GM21447 (cell line): Measurements from ENCODE around the gene WDR33.

ENCODE experiments used
- ATAC-seq: cut with Tn5 transposase; IDR thresholded peaks from one replicate; pipeline ENCODE4 v1.9.1; 2021; ENCODE audit not compliant: unreplicated experiment

The WDR33 gene

DNA sequence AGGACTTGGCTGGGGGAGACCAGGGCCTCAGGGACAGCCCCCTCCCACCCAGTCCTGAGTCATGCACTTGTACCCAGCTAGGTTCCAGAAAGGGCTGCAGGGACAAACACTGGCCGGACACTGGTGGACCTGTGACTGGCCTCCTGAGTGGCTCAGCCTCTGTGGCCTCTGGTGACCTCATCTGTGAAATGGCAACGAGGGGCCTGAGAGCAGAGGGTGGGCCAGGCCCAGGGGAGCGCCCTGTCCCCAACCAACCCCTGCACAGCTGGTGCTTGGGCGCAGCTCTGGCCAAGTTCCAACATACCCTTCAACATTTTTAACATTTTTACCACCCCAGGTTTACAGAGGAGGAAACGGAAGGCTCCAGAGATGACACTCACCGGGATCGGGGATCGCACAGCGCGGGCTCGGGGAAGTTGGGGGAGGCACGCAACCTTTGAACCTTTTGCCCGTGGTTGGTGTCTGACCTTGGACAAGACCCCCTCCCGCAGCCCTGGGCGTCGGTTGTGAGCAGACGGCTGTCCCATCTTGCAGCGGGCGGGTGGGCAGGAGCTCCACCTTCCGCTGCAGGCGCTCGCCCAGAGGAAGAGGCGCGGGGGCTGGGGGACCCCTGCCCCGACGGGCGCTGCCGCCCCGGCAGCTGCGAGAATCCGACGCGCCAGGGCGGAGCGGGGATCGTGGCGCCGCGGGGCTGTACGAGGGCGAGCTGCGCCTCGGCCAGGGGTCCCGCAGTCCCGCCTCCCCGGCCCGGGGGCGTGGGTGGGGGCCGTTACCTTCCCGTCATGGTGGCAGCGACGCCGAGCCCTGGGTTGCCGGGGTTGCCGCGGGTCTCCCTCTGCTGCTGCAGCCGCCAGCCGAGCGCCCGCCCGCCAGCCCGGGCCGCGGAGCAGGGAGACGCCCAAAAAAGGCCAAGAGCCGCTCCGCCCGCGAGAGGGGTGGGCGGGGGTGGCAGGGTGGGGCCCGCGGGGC, 136.4 kb downstream of the WDR33 start:
- no peak for ATAC-seq

DNA sequence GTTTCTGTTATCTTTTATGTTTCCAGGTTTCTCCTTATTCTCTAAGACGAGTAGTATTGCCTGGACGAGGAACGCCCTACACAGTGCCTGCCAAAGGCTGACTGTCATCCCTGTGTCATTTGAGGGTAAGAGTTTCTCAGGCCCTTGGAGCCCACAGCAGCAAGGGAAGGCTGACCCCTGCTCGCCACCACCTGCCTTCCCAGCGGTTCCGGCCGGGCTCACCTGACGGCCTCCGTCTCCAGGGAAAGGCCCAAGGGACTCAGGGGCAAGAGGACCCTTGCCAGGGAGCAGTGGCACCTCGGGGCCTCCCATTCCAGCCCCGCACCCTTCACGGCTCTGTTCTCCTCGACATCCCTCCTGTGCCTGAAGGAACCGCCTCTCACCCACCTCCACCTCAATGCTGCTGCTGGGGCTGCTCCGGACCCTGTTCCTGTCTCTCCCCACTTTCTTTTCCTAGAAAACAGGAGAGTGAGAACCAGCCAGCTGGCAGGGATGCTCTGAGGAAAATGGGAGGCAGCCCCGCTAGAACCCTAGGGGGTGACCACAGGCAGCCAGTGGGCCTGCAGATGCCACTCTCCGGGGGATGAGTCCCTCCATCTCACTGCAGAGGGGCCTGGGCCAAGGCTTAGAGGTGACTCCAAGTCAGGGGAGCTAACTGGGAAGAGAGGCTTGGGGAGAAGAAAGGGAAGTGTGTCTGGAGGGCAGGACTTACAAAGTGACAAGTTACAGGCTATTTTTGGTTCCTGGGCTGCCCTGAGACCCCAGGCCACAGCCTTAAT, 137.5 kb downstream of the WDR33 start:
- ATAC-seq: no peak

DNA sequence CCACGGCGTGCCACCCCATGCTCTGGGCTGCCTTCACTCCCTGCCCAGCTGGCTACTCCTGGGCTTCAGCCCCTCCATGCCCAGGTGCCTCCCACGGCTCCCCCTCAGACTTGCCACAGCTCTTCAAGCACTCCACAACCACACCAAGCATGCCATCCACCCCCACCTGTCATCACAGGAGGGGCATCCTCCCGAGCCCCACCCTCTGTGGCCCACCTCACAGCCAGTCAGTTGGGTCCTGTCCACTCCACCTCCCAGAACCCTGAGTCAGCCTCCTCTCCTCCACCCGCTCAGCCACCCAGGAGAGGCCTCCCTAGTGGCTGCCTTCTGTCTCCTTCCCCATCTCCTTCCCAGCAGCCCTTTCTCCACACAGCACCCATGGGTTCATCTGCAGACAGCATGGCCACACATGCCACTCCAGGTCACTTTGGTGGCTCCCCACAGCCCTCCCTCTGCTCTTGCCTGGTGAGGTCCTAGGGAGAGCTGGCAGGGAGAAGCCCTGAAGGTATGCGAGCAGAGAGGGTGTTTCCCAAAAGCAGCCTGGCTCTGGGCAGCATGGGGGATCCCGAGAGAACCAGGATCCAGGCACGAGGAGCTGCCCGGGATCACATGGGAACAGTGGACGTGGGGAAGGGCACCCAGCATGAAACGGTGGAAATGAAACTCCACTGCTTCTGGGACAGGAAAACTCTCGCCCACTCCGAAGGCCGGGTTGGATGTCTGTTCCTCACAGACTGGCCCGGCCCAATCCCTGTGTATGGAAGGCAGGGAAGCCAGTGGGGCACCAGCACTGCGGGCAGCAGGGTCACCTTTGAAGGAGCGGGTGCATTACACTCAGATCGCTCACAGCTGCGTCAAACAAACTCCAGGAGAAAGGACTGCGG, 138.4 kb downstream of the WDR33 start:
- ATAC-seq: no peak

DNA sequence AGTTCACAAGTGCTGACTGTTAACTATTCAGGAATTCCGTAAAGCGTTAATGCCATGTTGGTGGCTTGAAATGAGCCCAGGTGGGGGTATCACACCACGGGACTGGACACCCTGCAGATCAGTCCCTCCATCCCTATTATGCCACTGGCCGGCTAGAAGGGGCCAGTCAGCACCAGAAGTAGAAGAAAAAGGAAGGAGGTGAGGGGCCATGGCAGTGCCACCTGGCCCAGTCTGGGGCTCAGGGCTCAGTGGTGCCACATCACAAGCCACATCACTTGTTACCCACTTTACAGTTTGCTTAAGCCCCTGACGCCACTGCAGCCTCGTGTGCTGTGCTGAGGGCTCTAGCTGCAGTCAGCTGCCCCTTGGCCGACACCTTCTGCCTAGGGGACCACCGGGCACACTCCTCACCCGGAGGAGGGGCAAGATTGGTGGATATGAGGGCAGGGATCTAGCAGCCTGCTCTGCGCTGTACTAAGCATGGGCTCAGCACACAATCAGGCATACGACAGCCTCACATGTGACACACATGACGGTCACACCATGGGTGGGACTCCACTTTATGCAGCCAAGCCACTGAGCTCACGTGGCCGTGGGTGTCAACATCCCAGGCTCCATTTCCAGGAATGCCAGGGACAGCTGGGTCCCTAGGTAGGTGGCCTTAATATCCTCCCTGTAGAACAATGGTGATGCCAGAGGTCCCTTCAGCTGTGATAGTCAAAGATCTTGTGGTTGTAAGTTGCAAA, 139.2 kb downstream of the WDR33 start:
- ATAC-seq: no peak

DNA sequence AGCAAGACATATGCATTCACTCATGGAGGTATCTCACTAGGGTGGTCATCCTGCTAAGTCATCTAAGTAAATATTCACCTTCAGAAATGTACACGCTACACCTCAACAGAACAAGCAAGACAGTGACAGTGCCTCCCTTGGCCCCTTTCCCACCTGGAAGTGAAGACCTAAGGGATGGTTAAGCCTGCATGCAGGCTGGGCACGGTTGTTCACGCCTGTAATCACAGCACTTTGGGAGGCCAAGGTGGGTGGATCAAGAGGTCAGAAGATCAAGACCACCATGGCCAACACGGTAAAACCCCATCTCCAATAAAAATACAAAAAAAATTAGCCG, 140.0 kb downstream of the WDR33 start:
- no peak for ATAC-seq

DNA sequence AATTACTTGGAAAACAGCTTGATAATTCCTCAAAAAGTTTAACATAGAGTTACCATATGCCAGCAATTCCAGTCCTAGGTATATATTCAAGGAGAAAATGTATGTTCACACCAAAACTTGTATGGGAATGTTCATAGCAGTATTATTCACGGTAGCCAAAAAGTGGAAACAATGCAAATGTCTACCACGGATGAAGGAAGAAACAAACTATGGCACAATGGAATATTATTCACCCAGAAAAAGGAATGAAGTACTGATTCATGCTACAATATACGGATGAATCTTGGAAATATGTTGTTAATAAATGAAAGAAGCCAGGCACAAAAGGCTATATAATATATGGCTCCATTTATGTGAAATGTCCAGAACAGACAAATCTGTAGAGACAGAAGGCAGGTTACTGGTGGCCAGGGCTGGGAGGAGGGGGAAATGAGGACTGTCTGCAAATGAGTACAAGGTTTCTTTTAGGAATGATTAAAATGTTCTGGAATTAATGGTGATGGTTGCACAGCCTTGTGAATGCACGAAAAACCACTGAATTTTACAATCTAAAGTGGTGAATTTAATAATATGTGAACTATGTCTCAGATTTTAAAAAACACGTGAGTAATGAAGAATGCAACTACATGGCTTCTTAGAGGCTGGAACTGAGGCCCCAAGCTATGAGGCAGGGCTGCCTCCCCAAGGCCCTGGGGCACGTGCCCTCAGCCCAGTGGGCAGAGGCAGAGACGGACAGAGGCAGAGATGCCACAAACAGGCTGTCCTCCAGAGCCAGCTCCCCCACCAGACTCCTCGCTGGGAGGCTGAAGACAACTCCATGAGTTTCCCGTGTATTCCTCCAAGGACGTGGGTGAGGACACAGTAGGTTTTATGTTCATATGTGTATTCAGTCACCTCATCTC, 140.7 kb downstream of the WDR33 start:
- no peak for ATAC-seq

DNA sequence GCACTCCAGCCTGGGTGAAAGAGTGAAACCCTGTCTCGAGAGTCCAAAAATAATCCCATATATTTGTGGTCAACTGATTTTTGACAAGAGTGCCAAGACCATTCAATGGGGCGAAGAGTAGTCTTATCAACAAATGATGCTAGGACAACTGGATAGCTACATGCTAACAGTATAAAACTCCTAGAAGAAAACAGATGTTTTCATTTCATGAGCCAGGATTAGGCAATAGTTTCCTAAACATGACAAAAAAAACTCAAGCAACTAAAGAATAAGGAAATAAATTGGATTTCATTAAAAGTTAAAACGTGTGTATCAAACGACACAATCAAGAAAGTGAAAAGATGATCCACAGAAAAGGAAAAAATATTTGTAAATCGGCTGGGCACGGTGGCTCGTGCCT, 141.9 kb downstream of the WDR33 start:
- ATAC-seq: no peak

DNA sequence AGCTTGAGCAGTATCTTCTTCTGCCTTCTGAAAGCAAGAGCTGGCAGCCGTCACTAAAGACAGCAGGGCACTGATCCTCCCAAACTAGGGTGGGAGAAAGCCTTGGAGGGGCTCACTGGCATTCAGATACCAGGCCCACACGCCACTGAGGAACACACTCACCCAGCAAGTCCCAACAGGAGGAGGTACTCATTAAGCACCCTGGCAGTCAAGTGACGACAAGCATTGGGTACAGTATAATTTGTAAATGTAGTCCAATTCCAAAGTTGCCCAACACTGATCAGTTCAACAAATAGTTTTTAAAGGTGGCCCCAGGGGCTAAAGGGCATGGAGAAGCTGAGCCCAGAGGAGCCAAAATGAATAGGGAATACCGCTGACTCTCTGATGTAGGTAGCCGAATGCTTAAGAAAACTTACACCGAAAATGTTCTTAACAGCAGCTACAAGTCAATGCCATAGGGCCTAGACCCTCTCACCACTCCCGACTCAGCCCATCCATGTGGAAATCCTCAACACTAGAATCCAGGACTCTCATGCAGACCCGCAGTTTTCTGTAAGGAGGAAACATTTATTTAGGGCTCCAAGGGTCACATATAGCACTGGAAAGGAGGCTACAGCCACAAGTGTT, 145.6 kb downstream of the WDR33 start:
- no peak for ATAC-seq

DNA sequence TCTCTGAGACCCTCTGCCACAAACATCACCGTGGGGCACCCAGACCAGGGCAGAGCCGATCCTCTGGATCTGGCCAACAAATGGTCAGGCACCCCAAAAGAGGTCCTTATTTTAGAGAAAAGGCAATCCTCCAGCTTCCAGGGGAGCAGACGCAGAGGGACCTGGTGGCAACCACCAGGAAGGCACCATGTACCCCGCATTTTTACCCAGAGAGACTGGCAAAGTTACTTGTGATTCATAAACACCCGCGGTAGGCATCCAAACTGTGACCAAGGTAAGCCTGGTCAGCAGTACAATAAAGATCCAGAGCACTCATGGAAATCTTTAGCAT, 146.1 kb downstream of the WDR33 start:
- ATAC-seq: no peak

DNA sequence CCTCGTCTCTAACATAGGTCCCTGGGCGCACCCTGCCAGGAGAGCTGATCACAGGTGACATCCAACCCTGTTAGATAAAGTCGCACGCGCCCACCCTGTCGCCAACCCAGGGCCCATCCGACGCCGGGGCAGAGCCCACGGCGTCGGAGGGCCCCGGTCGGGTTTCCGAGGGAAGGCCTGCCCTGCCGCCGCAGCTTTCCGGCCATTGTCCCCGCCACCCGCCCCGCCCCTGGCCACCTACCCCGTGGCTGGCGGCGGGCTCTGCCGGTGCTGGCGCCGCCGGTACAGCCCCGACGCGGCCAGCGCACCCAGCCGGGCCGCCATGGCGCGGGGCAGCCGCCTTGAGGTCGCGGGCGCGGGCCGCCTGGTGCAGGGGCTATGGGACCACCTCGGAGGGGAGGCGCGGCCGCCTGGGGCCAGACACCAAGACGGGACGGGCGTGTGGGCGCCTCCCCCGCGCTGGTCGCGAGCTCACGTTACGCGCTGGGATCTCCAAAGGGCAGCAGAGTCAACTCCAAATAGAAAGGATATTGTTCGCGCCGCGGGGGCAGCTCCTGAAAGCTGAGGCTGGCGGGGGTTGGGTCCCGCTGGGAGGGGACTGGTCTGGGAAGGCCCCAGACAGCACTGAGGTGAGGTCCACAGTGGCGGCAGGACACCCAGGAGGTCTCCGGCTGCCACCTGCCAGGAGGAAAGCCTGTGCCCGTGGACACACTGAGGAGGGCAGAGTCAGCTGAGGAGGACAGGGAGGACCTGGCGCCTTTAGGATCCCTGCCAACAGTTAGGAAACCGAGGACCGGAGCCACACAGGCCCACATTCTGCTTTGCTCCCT, 146.7 kb downstream of the WDR33 start:
- no peak for ATAC-seq

DNA sequence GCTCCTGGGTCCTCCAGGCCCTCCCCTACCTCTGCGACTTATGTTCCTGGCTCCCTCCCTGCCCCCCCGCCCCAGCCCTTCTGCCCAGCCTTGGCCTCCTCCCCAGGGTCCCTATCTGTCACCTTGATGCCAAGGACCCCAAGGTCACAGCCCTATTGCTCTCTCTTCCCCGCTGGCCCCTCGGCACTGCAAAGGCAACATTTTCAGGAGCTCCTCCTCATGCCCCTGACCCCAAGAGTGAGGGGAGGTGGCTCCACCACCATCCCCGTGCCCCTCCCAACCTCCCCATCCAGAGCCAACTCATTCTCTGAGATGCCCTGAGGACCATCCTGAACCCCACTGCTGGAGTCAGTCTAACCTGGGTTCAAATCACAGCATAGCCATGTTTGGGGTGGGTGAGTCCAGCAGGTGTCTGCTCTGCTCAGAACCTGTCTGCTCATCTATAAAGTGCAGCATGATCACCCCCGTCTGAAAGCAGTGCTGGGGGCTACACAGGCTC, 147.4 kb downstream of the WDR33 start:
- no peak for ATAC-seq

DNA sequence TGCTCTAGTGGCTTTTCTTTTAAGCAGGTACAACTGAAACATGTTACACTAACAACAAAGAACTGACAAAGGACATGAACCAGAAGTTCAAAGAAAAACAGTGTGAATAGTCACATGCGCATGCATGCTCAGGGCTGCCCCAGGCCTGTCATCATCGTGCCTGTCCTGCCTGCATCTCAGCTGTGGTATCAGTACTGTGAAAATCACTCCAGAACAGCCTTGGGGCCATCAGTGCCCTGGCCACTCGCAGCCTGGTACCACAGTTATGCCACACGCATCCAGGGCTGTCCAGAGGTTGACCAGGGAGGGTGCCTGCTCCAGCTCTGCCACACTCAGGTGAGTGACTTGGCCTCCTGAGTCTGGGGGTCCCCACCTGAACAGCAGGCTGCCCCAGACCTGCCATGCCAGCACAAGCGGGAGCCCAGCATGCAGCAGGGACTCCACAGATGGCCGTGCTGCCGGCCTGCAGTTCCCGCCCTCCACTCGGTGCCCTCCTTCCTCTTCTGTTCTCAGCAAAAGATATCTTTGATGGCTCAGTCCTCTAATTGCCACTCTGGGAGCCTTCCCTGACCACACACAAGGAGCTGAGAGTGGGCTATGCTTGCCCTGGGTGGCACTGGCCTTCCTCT, 147.9 kb downstream of the WDR33 start:
- no peak for ATAC-seq

DNA sequence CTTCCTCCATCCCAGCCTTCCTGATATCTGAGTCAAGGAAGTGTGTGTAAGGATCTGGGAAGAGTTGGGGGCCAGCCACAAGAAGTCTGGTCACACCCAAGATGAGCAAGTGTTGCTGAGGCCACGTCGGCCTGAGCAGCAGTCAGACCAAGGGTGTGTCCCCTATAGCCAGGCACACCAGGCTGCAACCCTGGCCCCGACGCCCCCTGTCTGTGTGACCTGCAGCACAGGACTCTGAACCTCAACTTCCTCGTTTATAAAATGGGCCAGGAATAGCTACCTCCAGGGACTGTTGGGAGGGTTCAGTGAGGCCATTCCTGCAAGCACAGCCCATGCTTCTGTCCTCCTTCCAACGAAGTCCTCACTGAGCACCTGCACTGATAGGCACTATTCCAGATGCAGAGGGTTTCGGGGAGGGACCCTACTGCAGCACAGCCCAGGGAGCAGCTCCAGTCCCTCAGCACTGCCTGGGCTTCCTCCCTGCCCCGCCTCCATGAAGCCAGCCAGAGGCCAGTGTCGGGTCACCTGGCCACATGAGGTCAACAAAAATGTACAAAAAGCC, 148.9 kb downstream of the WDR33 start:
- ATAC-seq: no peak

DNA sequence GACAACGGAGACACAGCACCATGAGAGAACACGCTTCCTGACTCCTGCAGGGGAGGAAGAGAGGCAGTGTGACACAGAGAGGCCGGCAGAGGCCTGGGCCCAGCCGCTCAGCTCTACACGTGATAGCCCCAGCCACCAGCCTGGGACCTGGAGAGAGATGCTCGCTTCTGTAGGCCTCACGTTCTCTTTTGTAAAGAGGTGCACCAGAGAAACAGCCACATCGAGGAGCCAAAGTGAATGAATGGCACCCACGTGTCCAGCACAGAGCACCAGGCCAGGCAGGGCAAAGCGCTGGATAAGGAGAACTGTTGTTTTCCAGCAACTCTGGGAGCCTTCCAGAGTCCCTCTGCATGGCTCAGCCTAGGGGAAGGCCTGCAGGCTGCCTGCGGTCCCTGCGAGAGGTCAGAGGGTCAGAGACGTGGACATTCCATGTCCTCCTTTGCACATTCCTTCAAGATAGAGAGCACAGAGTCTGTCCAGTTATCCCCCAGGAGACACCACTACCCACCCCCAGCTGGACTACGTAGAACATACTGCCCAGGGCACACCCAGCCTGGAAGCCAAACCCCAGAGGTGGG, 149.8 kb downstream of the WDR33 start:
- ATAC-seq: no peak

DNA sequence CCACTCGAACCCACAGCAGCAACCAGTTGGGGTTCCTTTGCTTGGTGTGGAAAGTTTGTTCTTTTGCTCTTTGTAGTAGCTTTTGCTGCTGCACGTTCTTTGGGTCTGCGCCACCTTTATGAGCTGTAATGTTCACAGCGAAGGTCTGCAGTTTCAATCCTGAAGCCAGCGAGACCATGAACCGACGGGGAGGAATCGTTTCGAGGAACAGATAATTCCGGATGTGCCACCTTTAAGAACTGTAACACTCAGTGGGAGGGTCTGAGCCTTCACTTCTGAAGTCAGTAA, 150.7 kb downstream of the WDR33 start:
- no peak for ATAC-seq

DNA sequence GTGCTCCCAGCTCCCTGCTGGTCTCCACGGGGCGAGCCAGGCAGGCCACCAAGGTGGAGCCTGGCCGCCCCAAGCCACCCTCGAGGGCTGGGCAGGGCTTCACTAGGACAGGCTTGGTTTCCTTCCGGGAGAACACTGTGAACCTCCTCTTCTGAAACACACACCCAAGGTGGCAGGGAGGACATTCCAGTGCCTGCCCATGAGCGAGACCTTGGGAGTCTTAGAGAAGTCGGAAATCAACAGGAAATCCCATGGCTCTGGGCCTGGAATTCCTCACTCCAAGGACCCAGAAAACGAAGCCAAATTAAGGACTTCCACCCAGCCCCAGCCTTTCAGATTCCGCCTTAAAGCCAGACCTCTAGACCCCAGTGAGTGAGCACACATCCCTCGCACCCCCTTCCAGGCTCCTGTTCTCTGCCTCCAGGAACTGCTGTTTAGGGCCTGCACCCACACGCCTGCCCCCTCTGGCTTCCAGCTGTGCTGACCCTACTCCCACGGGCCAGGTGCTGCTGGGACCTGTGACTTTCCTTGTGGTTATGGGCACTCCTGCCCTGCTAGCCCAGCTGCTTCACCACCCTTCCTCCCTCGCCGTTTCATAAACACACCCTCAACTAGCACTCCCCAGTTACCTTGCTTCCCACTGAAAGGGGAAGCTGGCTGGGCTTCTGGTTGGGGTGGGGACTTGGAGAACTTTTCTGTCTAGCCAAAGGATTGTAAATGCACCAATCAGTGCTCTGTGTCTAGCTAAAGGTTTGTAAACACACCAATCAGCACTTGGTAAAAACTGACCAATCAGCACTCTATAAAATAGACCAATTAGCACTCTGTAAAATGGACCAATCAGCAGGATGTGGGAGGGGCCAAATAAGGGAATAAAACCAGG, 151.3 kb downstream of the WDR33 start:
- ATAC-seq: no peak
